GM12878 (cell line): ENCODE measurements around the gene KRTAP5-4. TPM values are rescaled to one million over a fixed set of nuclear protein-coding genes. Genes with fewer than 3 reads are reported as not detected.
"Not testable (repeated sequence)": the region's sequence is repeated elsewhere in the genome, so short reads cannot be mapped to it uniquely, and the experiment has no call there.

Experiments
- ATAC-seq: fragments of 200-7000 bp; cut with Tn5 transposase; 3 replicates; pipeline ENCODE4 v1.9.1; 2020; ENCODE audit warnings: mild to moderate bottlenecking, moderate library complexity
- BruUV-seq: library from RNA; stranded (reverse); fragments of 400-500 nt; replicated peaks from 2 replicates; lab custom pipeline; 2021; lab: Mats Ljungman, UMichigan
- CTCF ChIA-PET: fragments of 300-600 bp; sonication (Branson Sonifier 250); formaldehyde crosslinking; extraction: SDS; loops from one replicate; lab custom pipeline; 2021; ENCODE audit warnings: inconsistent platforms; lab: Yijun Ruan, JAX
- POLR2A ChIA-PET: fragments of 350-600 bp; formaldehyde crosslinking; extraction: SDS; loops from one replicate; lab custom pipeline; 2021; ENCODE audit warnings: inconsistent platforms; lab: Charles Lee
- RAD21 ChIA-PET: fragments of 300-600 bp; sonication (Branson Sonifier 250); formaldehyde crosslinking; loops from one replicate; lab custom pipeline; 2023; ENCODE audit warnings: antibody characterized with exemption; ENCODE audit not compliant: unreplicated experiment; lab: Charles Lee
- SMC1A ChIA-PET: fragments of 300-600 bp; sonication (Branson Sonifier 250); formaldehyde crosslinking; loops from one replicate; lab custom pipeline; 2023; ENCODE audit not compliant: unreplicated experiment, uncharacterized antibody; lab: Charles Lee
- DNase-seq: peaks from one replicate; pipeline ENCODE4 v3.0.0-alpha.2; 2011; ENCODE audit warnings: low read depth, low spot score
- FAIRE-seq: peaks from 3 replicates; lab custom pipeline; 2011; peaks lifted over from hg19 to GRCh38; lab: Jason Lieb, UNC
- H2AFZ ChIP-seq: 2 replicates; pipeline ENCODE4 v1.6.0; 2011; ENCODE audit warnings: low read depth, low read length, control low read depth; ENCODE audit not compliant: control insufficient read depth
- H3K27ac ChIP-seq: 2 replicates; pipeline ENCODE4 v1.5.1; 2011; ENCODE audit warnings: control low read depth; ENCODE audit not compliant: control insufficient read depth, insufficient read depth
- H3K27me3 ChIP-seq, 2 experiments: replicated peaks in 1 of 2; 2 replicates each; pipeline versions ENCODE4 v1.6.0 to v1.6.1; 2011; ENCODE audit warnings: low read length in 1 of 2; ENCODE audit not compliant: control insufficient read depth in 2 of 2, insufficient read depth in 2 of 2
- H3K36me3 ChIP-seq, 2 experiments: 2 replicates each; pipeline ENCODE4 v1.5.1; 2011; ENCODE audit warnings: low read length in 1 of 2; ENCODE audit not compliant: control insufficient read depth in 2 of 2, insufficient read depth in 2 of 2
- H3K4me1 ChIP-seq: 2 replicates; pipeline ENCODE4 v1.6.1; 2011; ENCODE audit warnings: mild to moderate bottlenecking, low read length, moderate library complexity, mixed read lengths; ENCODE audit not compliant: control insufficient read depth, insufficient read depth
- H3K4me2 ChIP-seq: 2 replicates; pipeline ENCODE4 v1.6.0; 2011; ENCODE audit warnings: control low read depth; ENCODE audit not compliant: control insufficient read depth, insufficient read depth
- H3K4me3 ChIP-seq: fragments of 200-600 bp; sonication (generic); 2 replicates; pipeline ENCODE4 v1.5.1; 2016
- H3K79me2 ChIP-seq: 2 replicates; pipeline ENCODE4 v1.6.0; 2011; ENCODE audit warnings: low read length; ENCODE audit not compliant: control insufficient read depth, insufficient read depth
- H3K9ac ChIP-seq: 2 replicates; pipeline ENCODE4 v1.8.0; 2011; ENCODE audit warnings: low read length, control low read depth, mixed read lengths; ENCODE audit not compliant: control insufficient read depth, insufficient read depth
- H3K9me3 ChIP-seq: replicated peaks from 3 replicates; pipeline ENCODE4 v1.5.1; 2011; ENCODE audit warnings: mild to moderate bottlenecking, low read length; ENCODE audit not compliant: control insufficient read depth, insufficient read depth
- H4K20me1 ChIP-seq: 2 replicates; pipeline ENCODE4 v1.6.0; 2011; ENCODE audit not compliant: control insufficient read depth, insufficient read depth
- ELK1 ChIP-seq: IDR thresholded peaks from 2 replicates; pipeline ENCODE4 v1.6.1; 2012; ENCODE audit warnings: low read depth, low read length, improper control_type of control experiment
- REST ChIP-seq: IDR thresholded peaks from 2 replicates; pipeline ENCODE4 v1.6.1; 2012; ENCODE audit warnings: mild to moderate bottlenecking, low read depth, low read length
- SREBF1 ChIP-seq: IDR thresholded peaks from 2 replicates; pipeline ENCODE4 v1.6.1; 2012; ENCODE audit warnings: mild to moderate bottlenecking, low read length
- USF1 ChIP-seq: IDR thresholded peaks from 2 replicates; pipeline ENCODE4 v1.6.1; 2011; ENCODE audit warnings: borderline replicate concordance, low read depth, mild to moderate bottlenecking, moderate library complexity, mixed read lengths, low read length; ENCODE audit not compliant: insufficient read depth; ENCODE audit errors: extremely low read length
- WGBS: methylation state at CpG from one replicate; pipeline ENCODE4 v1.1.6; 2016; ENCODE audit warnings: low lambda C conversion rate; ENCODE audit not compliant: insufficient replicate concordance, insufficient coverage; ENCODE audit errors: missing lambda C conversion rate; 5-methylcytosine and 5-hydroxymethylcytosine counted together
- in situ Hi-C: fragments of 300-500 bp; cut with MboI; formaldehyde crosslinking; loops from 9 replicates; pipeline ENCODE4 v1.14.3; 2018; ENCODE audit warnings: mixed read lengths
- intact Hi-C: fragments of 100-400 bp; cut with micrococcal nuclease; formaldehyde crosslinking; loops from one replicate; pipeline ENCODE4 v1.14.2; 2022; ENCODE audit not compliant: unreplicated experiment
- polyA plus RNA-seq, 11 experiments: library from polyadenylated mRNA; depleted of rRNA in 4 of 11; unstranded in 6 of 11; stranded (reverse) in 5 of 11; fragments of >200 nt; fragmentation: Nextera tagmentation in 4 of 11; fragmentation: Illumina TruSeq in 1 of 11; extraction: Ambion mirVana in 4 of 11; extraction: Trizol in 1 of 11; gene quantifications; 1 replicate in 1 of 11; 2 replicates in 10 of 11; pipeline versions ENCODE4 v1.2.1 to v1.2.3, GENCODE V29; 2011 to 2016; ENCODE audit warnings: inconsistent platforms in 2 of 11, missing spikeins in 2 of 11, low read depth in 1 of 11
- total RNA-seq, 4 experiments: library from RNA; depleted of rRNA in 3 of 4; stranded (reverse); fragments of >200 nt in 3 of 4; fragmentation: Illumina TruSeq in 1 of 4; extraction: Trizol in 1 of 4; gene quantifications; 2 replicates each; pipeline versions ENCODE4 v1.2.1 to v1.2.3, GENCODE V29; 2013 to 2021

KRTAP5-4 gene
- total and polyA plus RNA-seq, 10 of the 15 experiments (the other 5 are each of a cell fraction or from before 2014, with no cell fraction given) = not detected

- no peaks in the 10 kb centered on the region for H4K20me1 ChIP-seq
- DNase-seq = no peak
- H2AFZ ChIP-seq = no peak overlapping the region
- in situ Hi-C loops = no loop called here
- H3K4me2 ChIP-seq = no peak overlapping the region
- no peaks in the 10 kb centered on the region; a peak in 2 of 4 replicates for H3K27me3 ChIP-seq
- TF ChIP-seq ELK1 = no peak
- TF ChIP-seq USF1 = no peak
- TF ChIP-seq REST = no peak
- TF ChIP-seq SREBF1 = no peak
- POLR2A ChIA-PET = interaction anchor here (0.7 kb wide), 1 partner anchor 17 kb away, joined by 6 read pairs; no protein-coding TSS in a partner anchor
- H3K4me3 ChIP-seq = no peak overlapping the region
- CTCF ChIA-PET = interaction anchor here (1.8 kb wide), 1 partner anchor 8 kb away, joined by 4 read pairs; no protein-coding TSS in a partner anchor
- SMC1A ChIA-PET = no interaction called here
- FAIRE-seq = no peak
- no peak overlapping the region for H3K9ac ChIP-seq
- no peaks in the 10 kb centered on the region for H3K4me1 ChIP-seq
- no peaks in the 10 kb centered on the region; the same call in 2 of the 3 replicates for H3K9me3 ChIP-seq
- H3K27ac ChIP-seq = no peak overlapping the region
- H3K36me3 ChIP-seq = no peaks in the 10 kb centered on the region
- RAD21 ChIA-PET = no interaction called here
- H3K79me2 ChIP-seq = no peaks in the 10 kb centered on the region
- 0% methylated on average over 2 of the region's 2 CpGs for WGBS
- intact Hi-C loops = no loop called here
- ATAC-seq = no peak
- BruUV-seq = no TSS peak
Measured at GRCh38 chr11:1586699-1587098, 35.2 kb downstream of the KRTAP5-4 start.

- CTCF ChIA-PET = not testable (repeated sequence)
Measured at GRCh38 chr11:1584661-1585370, 37.1 kb downstream of the KRTAP5-4 start, which contains the start of gene KRTAP5-1. TSS of gene KRTAP5-1 (minus strand) at chr11:1585283. CDS start at chr11:1585249, 34 bp downstream.

More at GRCh38 chr11:1584661-1585370, 37.1 kb downstream of the KRTAP5-4 start, which contains the start of gene KRTAP5-1:
- H3K9ac ChIP-seq, H3K4me3 ChIP-seq, H3K27me3 ChIP-seq, H3K4me2 ChIP-seq, POLR2A ChIA-PET, intact Hi-C loops, H3K79me2 ChIP-seq, H4K20me1 ChIP-seq, H3K36me3 ChIP-seq, DNase-seq, RAD21 ChIA-PET, SMC1A ChIA-PET, H3K27ac ChIP-seq, BruUV-seq, in situ Hi-C loops, H3K9me3 ChIP-seq, FAIRE-seq, H3K4me1 ChIP-seq, H2AFZ ChIP-seq, ATAC-seq: not testable (repeated sequence)
- 16% methylated on average over 9 of the region's 9 CpGs for WGBS
